ENCODE results near the gene ZNF19.

The ZNF19 gene

GRCh38 chr16:71489122-71489521, at the start of gene ZNF19:
TSS of gene ZNF19 (minus strand) at chr16:71489324. CDS start at chr16:71482114, 7,210 bp downstream.
- no peak for DNase-seq

GRCh38 chr16:71537643-71538042, 48.5 kb upstream of the ZNF19 start:
- peak; percentile 21 to 55 for DNase-seq

- no peak for DNase-seq
Observed at GRCh38 chr16:71536752-71537499, 47.8 kb upstream of the ZNF19 start.

- no peak for DNase-seq
Observed at GRCh38 chr16:71532366-71532765, 43.2 kb upstream of the ZNF19 start.

- DNase-seq: no peak
Observed at GRCh38 chr16:71528863-71529262, 39.7 kb upstream of the ZNF19 start.

GRCh38 chr16:71528257-71528656, 39.1 kb upstream of the ZNF19 start:
- DNase-seq: no peak

- peak in 1 of 2 donors; percentile 4 for DNase-seq
Observed at GRCh38 chr16:71526111-71526631, 37.0 kb upstream of the ZNF19 start, which contains the start of gene CHST4. TSS of gene CHST4 (plus strand) at chr16:71526426. CDS start at chr16:71536678, 10,252 bp downstream.

- DNase-seq: no peak
Observed at GRCh38 chr16:71524566-71525553, 35.7 kb upstream of the ZNF19 start.

GRCh38 chr16:71520550-71520949, 31.4 kb upstream of the ZNF19 start:
- DNase-seq: no peak

GRCh38 chr16:71515026-71515425, 25.9 kb upstream of the ZNF19 start:
- DNase-seq: no peak

- DNase-seq: no peak
Observed at GRCh38 chr16:71514476-71514875, 25.4 kb upstream of the ZNF19 start.

- DNase-seq: no peak
Observed at GRCh38 chr16:71513302-71513701, 24.2 kb upstream of the ZNF19 start.

- DNase-seq: no peak
Observed at GRCh38 chr16:71507061-71507460, 17.9 kb upstream of the ZNF19 start.

- no peak for DNase-seq
Observed at GRCh38 chr16:71504901-71505300, 15.8 kb upstream of the ZNF19 start.

GRCh38 chr16:71504051-71504450, 14.9 kb upstream of the ZNF19 start:
- DNase-seq: peak in 1 of 2 donors; percentile 18

GRCh38 chr16:71501547-71501946, 12.4 kb upstream of the ZNF19 start:
- DNase-seq: no peak

GRCh38 chr16:71500964-71501363, 11.8 kb upstream of the ZNF19 start:
- no peak for DNase-seq

- peak; percentile 28 to 51 for DNase-seq
Observed at GRCh38 chr16:71499775-71500364, 10.7 kb upstream of the ZNF19 start.

- DNase-seq: no peak
Observed at GRCh38 chr16:71498031-71498430, 8.9 kb upstream of the ZNF19 start.

- no peak for DNase-seq
Observed at GRCh38 chr16:71493213-71493612, 4.1 kb upstream of the ZNF19 start.

- no peak for DNase-seq
Observed at GRCh38 chr16:71492786-71493185, 3.7 kb upstream of the ZNF19 start.

GRCh38 chr16:71491054-71491453, 1.9 kb upstream of the ZNF19 start:
- no peak for DNase-seq

- no peak for DNase-seq
Observed at GRCh38 chr16:71490361-71490760, 1.2 kb upstream of the ZNF19 start.
